Measurements from ENCODE around the gene GPNMB. TPM values are rescaled to one million over a fixed set of nuclear protein-coding genes. Genes with fewer than 3 reads are reported as not detected.

GPNMB gene
- total and polyA plus RNA-seq, 2 of the 13 experiments (the other 11 are each of a cell fraction or from before 2014, with no cell fraction given) = 1.1 to 1.6 TPM

GRCh38 chr7:23292623-23293022, 46.0 kb downstream of the GPNMB start (continued):
- TF ChIP-seq ARID3A (IDR thresholded peaks at IDR 0.05; ENCODE audit: low read depth, low read length) (peak; percentile 11; the same call in 1 of the 2 replicates), NR2F6 (IDR thresholded peaks at IDR 0.05) (peak; percentile 31; the same call in 1 of the 2 replicates), NR2F6 (CRISPR knock-in tag; IDR thresholded peaks at IDR 0.05) (no peak), ERF (CRISPR knock-in tag; IDR thresholded peaks at IDR 0.05) (no peak), ONECUT2 (CRISPR knock-in tag; IDR thresholded peaks at IDR 0.05) (peak; percentile 41), ZNF703 (CRISPR knock-in tag; IDR thresholded peaks at IDR 0.05; ENCODE audit: borderline replicate concordance) (no peak)

- peak overlapping the region; percentile 31 to 70 (median 50) for H3K4me3 ChIP-seq (replicated peaks in 1 of 3; ENCODE audit: insufficient read depth in 1 of 3, low read depth in 2 of 3, low read length in 3 of 3)
- peak overlapping the region; percentile 100 for H3K27ac ChIP-seq (ENCODE audit: extremely low read length, insufficient read depth, low read length)
- DNase-seq (ENCODE audit: low spot score) (peak; percentile 97), ATAC-seq (peak; percentile 84), FAIRE-seq (peak; percentile 97)
- intact Hi-C loops (cut with micrococcal nuclease; ENCODE audit: unreplicated experiment) (loop anchor here (1.0 kb wide), 1 partner anchor 16 kb away; no protein-coding TSS in a partner anchor), in situ Hi-C loops (cut with HindIII; ENCODE audit: extremely low pct_ligation_motif_present, low pct_unique_long_range_greater_than_20kb) (no loop called here)
- H3K4me2 ChIP-seq (ENCODE audit: low read depth, low read length) = peak overlapping the region; percentile 98
- no peak overlapping the region for H2AFZ ChIP-seq (ENCODE audit: low read length)
- H3K36me3 ChIP-seq (replicated peaks in 1 of 2; ENCODE audit: control insufficient read depth in 1 of 2, insufficient read depth in 2 of 2, low read length in 2 of 2) = no peaks in the 10 kb centered on the region
- no peaks in the 10 kb centered on the region for H3K79me2 ChIP-seq (ENCODE audit: insufficient read depth, low read length)
- H3K9me3 ChIP-seq (ENCODE audit: low read length) = no peaks in the 10 kb centered on the region
- ChIA-PET CTCF (ENCODE audit: low intra/inter-chr PET ratio, low total read pairs) (no interaction called here), POLR2A (interaction anchor here (0.8 to 4.9 kb wide), 21 partner anchors 8 to 304 kb away, joined by 3 to 69 read pairs (median 7); partner anchors contain the start of genes CCDC126 and IGF2BP3)
- no peaks in the 10 kb centered on the region for H3K27me3 ChIP-seq (ENCODE audit: control insufficient read depth in 1 of 2, insufficient read depth in 2 of 2, low read length in 2 of 2)
- 0% methylated on average over 7 of the region's 12 CpGs for WGBS (ENCODE audit: low lambda C conversion rate)
- BruUV-seq (replicated peaks) = no TSS peak
- H4K20me1 ChIP-seq (ENCODE audit: insufficient read depth, low read length) = no peaks in the 10 kb centered on the region
- H3K4me1 ChIP-seq (ENCODE audit: insufficient read depth, low read length) = peaks cover 85% of the 10 kb centered on the region
- peak overlapping the region; percentile 84 for H3K9ac ChIP-seq (ENCODE audit: insufficient read depth, low read depth, low read length)
- TF ChIP-seq SMAD1 (CRISPR knock-in tag; IDR thresholded peaks at IDR 0.05; ENCODE audit: borderline replicate concordance, low read depth) (no peak), RXRB (CRISPR knock-in tag; IDR thresholded peaks at IDR 0.05; ENCODE audit: borderline replicate concordance) (peak; percentile 76), ZBTB38 (CRISPR knock-in tag; IDR thresholded peaks at IDR 0.05) (peak; percentile 55; the same call in 1 of the 2 replicates), ZNF597 (CRISPR knock-in tag; IDR thresholded peaks at IDR 0.05) (no peak), ZSCAN9 (CRISPR knock-in tag; IDR thresholded peaks at IDR 0.05; ENCODE audit: borderline replicate concordance) (peak; percentile 84), ZNF263 (CRISPR knock-in tag; IDR thresholded peaks at IDR 0.05) (peak; percentile 72), YY1 (IDR thresholded peaks at IDR 0.05; ENCODE audit: insufficient read depth, insufficient replicate concordance, low read depth, low read length) (peak; percentile 79), HOXA5 (CRISPR knock-in tag; IDR thresholded peaks at IDR 0.05) (peak; percentile 53; the same call in 1 of the 2 replicates), MAFK (conservative IDR thresholded peaks at IDR 0.05 in 1 of 2, IDR thresholded peaks at IDR 0.05 in 1 of 2; ENCODE audit: low read length in 2 of 2) (no peak), EHMT2 (IDR thresholded peaks at IDR 0.05; ENCODE audit: borderline replicate concordance, low read depth, low read length) (0 out of 2 replicates have a peak, but pooled peaks have one; percentile 28), MEIS2 (CRISPR knock-in tag; IDR thresholded peaks at IDR 0.05) (peak; percentile 81), NCOA2 (CRISPR knock-in tag; IDR thresholded peaks at IDR 0.05) (peak; percentile 80), ZSCAN5A (CRISPR knock-in tag; IDR thresholded peaks at IDR 0.05; ENCODE audit: borderline replicate concordance) (peak; percentile 46; the same call in 1 of the 2 replicates), CBX1 (IDR thresholded peaks at IDR 0.05; ENCODE audit: low read depth) (peak; percentile 85), ZNF558 (CRISPR knock-in tag; IDR thresholded peaks at IDR 0.05; ENCODE audit: borderline replicate concordance) (no peak)
Observed at GRCh38 chr7:23293500-23294073, 47.0 kb downstream of the GPNMB start.

Measured in HepG2 (cell line).